ENCODE results near the gene FGF21. TPM values are rescaled to one million over a fixed set of nuclear protein-coding genes. Genes with fewer than 3 reads are reported as not detected.

The FGF21 gene
- total RNA-seq, 2 experiments from 2014 or later, result not detected

- Mint-ChIP-seq H3K4me3 (no peak overlapping the region), H3K27me3 (peaks cover 44% of the 10 kb centered on the region), H3K9me3 (peaks cover 2% of the 10 kb centered on the region), H3K4me1 (peaks cover 15% of the 10 kb centered on the region), H3K27ac (no peak overlapping the region), H3K36me3 (peaks cover 2% of the 10 kb centered on the region)
- DNase-seq, result peak; percentile 43
Observed at GRCh38 chr19:48741129-48741999, 14.0 kb upstream of the FGF21 start.

- H3K27ac Mint-ChIP-seq, result no peak overlapping the region
- no peak overlapping the region for H3K4me3 Mint-ChIP-seq
- H3K36me3 Mint-ChIP-seq, result peaks cover 2% of the 10 kb centered on the region
- DNase-seq, result no peak
- peaks cover 19% of the 10 kb centered on the region for H3K4me1 Mint-ChIP-seq
- H3K9me3 Mint-ChIP-seq, result peaks cover 2% of the 10 kb centered on the region
- peaks cover 47% of the 10 kb centered on the region for H3K27me3 Mint-ChIP-seq
Observed at GRCh38 chr19:48742096-48742495, 13.2 kb upstream of the FGF21 start.

GRCh38 chr19:48745208-48745995 is 9.9 kb upstream of the FGF21 start:
- H3K27me3 Mint-ChIP-seq, result peaks cover 36% of the 10 kb centered on the region
- H3K9me3 Mint-ChIP-seq, result peaks cover 2% of the 10 kb centered on the region
- H3K27ac Mint-ChIP-seq, result no peak overlapping the region
- peaks cover 16% of the 10 kb centered on the region for H3K4me1 Mint-ChIP-seq
- peaks cover 2% of the 10 kb centered on the region for H3K36me3 Mint-ChIP-seq
- peak; percentile 44 for DNase-seq
- H3K4me3 Mint-ChIP-seq, result no peak overlapping the region

GRCh38 chr19:48746110-48746509 is 9.2 kb upstream of the FGF21 start:
- peaks cover 2% of the 10 kb centered on the region for H3K36me3 Mint-ChIP-seq
- H3K4me1 Mint-ChIP-seq, result peaks cover 16% of the 10 kb centered on the region
- H3K27ac Mint-ChIP-seq, result no peak overlapping the region
- DNase-seq, result no peak
- peaks cover 33% of the 10 kb centered on the region for H3K27me3 Mint-ChIP-seq
- peaks cover 2% of the 10 kb centered on the region for H3K9me3 Mint-ChIP-seq
- no peak overlapping the region for H3K4me3 Mint-ChIP-seq

- peaks cover 2% of the 10 kb centered on the region for H3K36me3 Mint-ChIP-seq
- H3K27ac Mint-ChIP-seq, result peak within 1 kb of the TSS; percentile 29
Observed at GRCh38 chr19:48746738-48747575, 8.4 kb upstream of the FGF21 start, which contains the start of gene IZUMO1. Gene IZUMO1 (minus strand): TSS chr19:48746909. CDS start chr19:48745859, 1,050 bp downstream.

GRCh38 chr19:48749571-48750198 is 5.6 kb upstream of the FGF21 start:
- Mint-ChIP-seq H3K27me3 (peaks cover 44% of the 10 kb centered on the region), H3K9me3 (peaks cover 2% of the 10 kb centered on the region), H3K36me3 (peaks cover 2% of the 10 kb centered on the region), H3K27ac (no peak overlapping the region), H3K4me3 (no peak overlapping the region), H3K4me1 (peaks cover 23% of the 10 kb centered on the region)
- no peak for DNase-seq

More at GRCh38 chr19:48746738-48747575, 8.4 kb upstream of the FGF21 start, which contains the start of gene IZUMO1:
- DNase-seq, result peak; percentile 50
- Mint-ChIP-seq H3K9me3 (peaks cover 2% of the 10 kb centered on the region), H3K4me1 (peaks cover 11% of the 10 kb centered on the region), H3K27me3 (peaks cover 36% of the 10 kb centered on the region), H3K4me3 (no peak within 1 kb of the TSS)

GRCh38 chr19:48750351-48750750 is 5.0 kb upstream of the FGF21 start:
- Mint-ChIP-seq H3K9me3 (peaks cover 2% of the 10 kb centered on the region), H3K36me3 (peaks cover 2% of the 10 kb centered on the region), H3K27ac (no peak overlapping the region), H3K4me3 (no peak overlapping the region), H3K27me3 (peaks cover 46% of the 10 kb centered on the region), H3K4me1 (peaks cover 23% of the 10 kb centered on the region)
- no peak for DNase-seq

- H3K36me3 Mint-ChIP-seq, result peaks cover 2% of the 10 kb centered on the region
Observed at GRCh38 chr19:48750771-48751504, 4.4 kb upstream of the FGF21 start.

GRCh38 chr19:48751845-48752495 is 3.4 kb upstream of the FGF21 start:
- no peak for DNase-seq
- H3K4me3 Mint-ChIP-seq, result peak overlapping the region; percentile 51
- no peak overlapping the region for H3K27ac Mint-ChIP-seq
- no peaks in the 10 kb centered on the region for H3K9me3 Mint-ChIP-seq
- H3K27me3 Mint-ChIP-seq, result peaks cover 37% of the 10 kb centered on the region
- no peaks in the 10 kb centered on the region for H3K36me3 Mint-ChIP-seq
- peaks cover 14% of the 10 kb centered on the region for H3K4me1 Mint-ChIP-seq

More at GRCh38 chr19:48750771-48751504, 4.4 kb upstream of the FGF21 start:
- H3K4me3 Mint-ChIP-seq, result peak overlapping the region; percentile 14
- no peak overlapping the region for H3K27ac Mint-ChIP-seq
- peaks cover 2% of the 10 kb centered on the region for H3K9me3 Mint-ChIP-seq
- peaks cover 21% of the 10 kb centered on the region for H3K4me1 Mint-ChIP-seq
- DNase-seq, result no peak
- peaks cover 44% of the 10 kb centered on the region for H3K27me3 Mint-ChIP-seq

- H3K27me3 Mint-ChIP-seq, result peaks cover 37% of the 10 kb centered on the region
- H3K36me3 Mint-ChIP-seq, result no peaks in the 10 kb centered on the region
- peaks cover 12% of the 10 kb centered on the region for H3K4me1 Mint-ChIP-seq
- DNase-seq, result peak; percentile 52
- H3K27ac Mint-ChIP-seq, result no peak within 1 kb of the TSS
- no peaks in the 10 kb centered on the region for H3K9me3 Mint-ChIP-seq
- peak within 1 kb of the TSS; percentile 72 for H3K4me3 Mint-ChIP-seq
Observed at GRCh38 chr19:48752496-48753365, 2.6 kb upstream of the FGF21 start, which contains the start of gene FUT1. Gene FUT1 (minus strand): TSS chr19:48752641. CDS start chr19:48751281, 1,360 bp downstream.

GRCh38 chr19:48755787-48756186 is 463 bp downstream of the FGF21 start:
- H3K27ac Mint-ChIP-seq, result no peak overlapping the region
- no peak overlapping the region for H3K4me3 Mint-ChIP-seq
- H3K4me1 Mint-ChIP-seq, result peaks cover 18% of the 10 kb centered on the region
- no peak for DNase-seq
- H3K27me3 Mint-ChIP-seq, result peaks cover 46% of the 10 kb centered on the region
- H3K36me3 Mint-ChIP-seq, result no peaks in the 10 kb centered on the region
- no peaks in the 10 kb centered on the region for H3K9me3 Mint-ChIP-seq

GRCh38 chr19:48756212-48756611 is 888 bp downstream of the FGF21 start:
- Mint-ChIP-seq H3K27ac (no peak overlapping the region), H3K4me1 (peaks cover 20% of the 10 kb centered on the region), H3K36me3 (no peaks in the 10 kb centered on the region), H3K27me3 (peaks cover 47% of the 10 kb centered on the region), H3K9me3 (no peaks in the 10 kb centered on the region), H3K4me3 (no peak overlapping the region)
- DNase-seq, result no peak

Data from activated naive CD8-positive, alpha-beta T cell treated with anti-CD3 and anti-CD28 coated beads for 36 hours (primary cell).